HepG2 (cell line): Measurements from ENCODE around the gene PSENEN. TPM values are rescaled to one million over a fixed set of nuclear protein-coding genes. Genes with fewer than 3 reads are reported as not detected.

Experiments
- ATAC-seq: fragments of 200-7000 bp; cut with Tn5 transposase; 3 replicates; pipeline ENCODE4 v1.9.1; 2020; ENCODE audit warnings: mild to moderate bottlenecking, moderate library complexity
- BruUV-seq: library from RNA; stranded (reverse); fragments of 400-500 nt; replicated peaks from 2 replicates; lab custom pipeline; 2021; lab: Mats Ljungman, UMichigan
- CTCF ChIA-PET: fragments of 300-600 bp; formaldehyde crosslinking; extraction: SDS; loops from one replicate; lab custom pipeline; 2021; ENCODE audit warnings: low total read pairs, inconsistent platforms, low intra/inter-chr PET ratio; lab: Yijun Ruan, JAX
- POLR2A ChIA-PET: fragments of 350-600 bp; sonication (Branson Sonifier 250); formaldehyde crosslinking; loops from one replicate; lab custom pipeline; 2020; ENCODE audit warnings: antibody characterized with exemption, inconsistent platforms; lab: Yijun Ruan, JAX
- DNase-seq: peaks from one replicate; pipeline ENCODE4 v3.0.0-alpha.2; 2015; ENCODE audit warnings: low spot score
- FAIRE-seq: peaks from 3 replicates; lab custom pipeline; 2011; peaks lifted over from hg19 to GRCh38; lab: Jason Lieb, UNC
- H2AFZ ChIP-seq: one replicate; pipeline ENCODE4 v1.6.1; 2011; ENCODE audit warnings: low read length, inconsistent platforms
- H3K27ac ChIP-seq: fragments of 300-600 bp; 3 replicates; pipeline ENCODE4 v1.8.0; 2011; ENCODE audit warnings: mixed run types, mild to moderate bottlenecking, mixed read lengths, low read length, inconsistent platforms; ENCODE audit not compliant: insufficient read depth; ENCODE audit errors: extremely low read length
- H3K27me3 ChIP-seq, 2 experiments: fragments of 200-600 bp in 1 of 2; 2 replicates in 1 of 2; 3 replicates in 1 of 2; pipeline versions ENCODE4 v1.6.0 to v1.8.0; 2011; ENCODE audit warnings: low read length in 2 of 2, mild to moderate bottlenecking in 2 of 2, moderate library complexity in 2 of 2, inconsistent platforms in 1 of 2; ENCODE audit not compliant: insufficient read depth in 2 of 2, control insufficient read depth in 1 of 2
- H3K36me3 ChIP-seq, 2 experiments: fragments of 200-600 bp in 1 of 2; replicated peaks in 1 of 2; 2 replicates in 1 of 2; 3 replicates in 1 of 2; pipeline versions ENCODE4 v1.5.1 to v1.8.0; 2011; ENCODE audit warnings: low read length in 2 of 2, inconsistent platforms in 1 of 2; ENCODE audit not compliant: insufficient read depth in 2 of 2, control insufficient read depth in 1 of 2
- H3K4me1 ChIP-seq: 2 replicates; pipeline ENCODE4 v1.5.1; 2012; ENCODE audit warnings: low read length, inconsistent platforms; ENCODE audit not compliant: insufficient read depth
- H3K4me2 ChIP-seq: 2 replicates; pipeline ENCODE4 v1.6.0; 2011; ENCODE audit warnings: low read depth, low read length, inconsistent platforms
- H3K4me3 ChIP-seq, 3 experiments: fragments of 200-600 bp in 1 of 3; sonication (generic), shearing (Covaris generic) in 1 of 3; replicated peaks in 1 of 3; 2 replicates each; pipeline ENCODE4 v1.5.1; 2011 to 2016; ENCODE audit warnings: low read length in 3 of 3, inconsistent platforms in 2 of 3, low read depth in 2 of 3, mild to moderate bottlenecking in 2 of 3, control low read depth in 1 of 3, mixed read lengths in 1 of 3; ENCODE audit not compliant: insufficient read depth in 1 of 3
- H3K79me2 ChIP-seq: one replicate; pipeline ENCODE4 v1.6.1; 2011; ENCODE audit warnings: low read length, inconsistent platforms; ENCODE audit not compliant: insufficient read depth
- H3K9ac ChIP-seq: 2 replicates; pipeline ENCODE4 v1.6.0; 2011; ENCODE audit warnings: mild to moderate bottlenecking, low read depth, low read length, inconsistent platforms; ENCODE audit not compliant: insufficient read depth
- H3K9me3 ChIP-seq: 2 replicates; pipeline ENCODE4 v1.5.1; 2012; ENCODE audit warnings: mild to moderate bottlenecking, low read length
- H4K20me1 ChIP-seq: 2 replicates; pipeline ENCODE4 v1.6.0; 2011; ENCODE audit warnings: inconsistent platforms, mild to moderate bottlenecking, low read length, moderate library complexity; ENCODE audit not compliant: insufficient read depth
- FOXK2 ChIP-seq: fragments of 450-650 bp; IDR thresholded peaks from 2 replicates; pipeline ENCODE4 v1.6.1; 2016
- HNRNPK ChIP-seq: fragments of 200-400 bp; formaldehyde crosslinking; IDR thresholded peaks from 2 replicates; pipeline ENCODE4 v1.6.1; 2018; ENCODE audit warnings: low read length, low read depth, moderate library complexity, mild to moderate bottlenecking; ENCODE audit not compliant: poor library complexity, severe bottlenecking
- HNRNPL ChIP-seq: fragments of 200-400 bp; formaldehyde crosslinking; IDR thresholded peaks from 2 replicates; pipeline ENCODE4 v1.6.1; 2017; ENCODE audit warnings: mild to moderate bottlenecking, low read depth, low read length
- IRX3 ChIP-seq: sonication (generic); formaldehyde crosslinking; IDR thresholded peaks from 2 replicates; pipeline ENCODE4 v1.8.1; 2023; ENCODE audit warnings: mild to moderate bottlenecking, low read depth, missing genetic modification reagents, borderline replicate concordance
- MYNN ChIP-seq: sonication (generic); formaldehyde crosslinking; IDR thresholded peaks from 2 replicates; pipeline ENCODE4 v1.4.0; 2020; ENCODE audit warnings: mild to moderate bottlenecking, low read depth, missing genetic modification reagents
- NBN ChIP-seq: fragments of 450-650 bp; conservative IDR thresholded peaks from 2 replicates; pipeline ENCODE4 v1.6.1; 2017
- REXO4 ChIP-seq: sonication (generic); formaldehyde crosslinking; IDR thresholded peaks from 2 replicates; pipeline ENCODE4 v1.8.0; 2022; ENCODE audit warnings: missing genetic modification reagents, mild to moderate bottlenecking, borderline replicate concordance
- ZFP36L1 ChIP-seq: sonication (generic); formaldehyde crosslinking; IDR thresholded peaks from 2 replicates; pipeline ENCODE4 v1.8.0; 2022; ENCODE audit warnings: mild to moderate bottlenecking, missing genetic modification reagents, moderate library complexity
- ZIK1 ChIP-seq: sonication (generic); formaldehyde crosslinking; IDR thresholded peaks from 2 replicates; pipeline ENCODE4 v1.5.0; 2020; ENCODE audit warnings: mild to moderate bottlenecking, low read depth, missing genetic modification reagents, borderline replicate concordance
- ZNF205 ChIP-seq: IDR thresholded peaks from 2 replicates; pipeline ENCODE4 v1.6.1; 2018; ENCODE audit warnings: missing biosample characterization, missing genetic modification reagents
- ZNF382 ChIP-seq: sonication (generic); formaldehyde crosslinking; IDR thresholded peaks from 2 replicates; pipeline ENCODE4 v1.5.0; 2020; ENCODE audit warnings: missing genetic modification reagents, mild to moderate bottlenecking, borderline replicate concordance
- ZNF441 ChIP-seq: sonication (generic); formaldehyde crosslinking; IDR thresholded peaks from 2 replicates; pipeline ENCODE4 v1.7.0; 2021; ENCODE audit warnings: missing genetic modification reagents, borderline replicate concordance
- ZNF619 ChIP-seq: sonication (generic); formaldehyde crosslinking; IDR thresholded peaks from 2 replicates; pipeline ENCODE4 v1.4.0; 2020; ENCODE audit warnings: mild to moderate bottlenecking, missing genetic modification reagents
- ZNF7 ChIP-seq: IDR thresholded peaks from 2 replicates; pipeline ENCODE4 v1.6.1; 2016; ENCODE audit warnings: missing biosample characterization, missing genetic modification reagents
- ZZZ3 ChIP-seq: sonication (generic); formaldehyde crosslinking; IDR thresholded peaks from 2 replicates; pipeline ENCODE4 v1.4.0; 2020; ENCODE audit warnings: missing genetic modification reagents, mild to moderate bottlenecking, borderline replicate concordance
- WGBS: methylation state at CpG from one replicate; pipeline ENCODE4 v1.1.6; 2017; ENCODE audit warnings: low lambda C conversion rate; 5-methylcytosine and 5-hydroxymethylcytosine counted together
- in situ Hi-C: cut with HindIII; loops from 2 replicates; pipeline ENCODE4 v1.10.0; 2017; ENCODE audit warnings: low pct_unique_long_range_greater_than_20kb; ENCODE audit not compliant: extremely low pct_ligation_motif_present
- intact Hi-C: fragments of 100-400 bp; cut with micrococcal nuclease; formaldehyde crosslinking; loops from one replicate; pipeline ENCODE4 v1.10.0; 2022; ENCODE audit not compliant: unreplicated experiment
- polyA plus RNA-seq, 8 experiments: library from polyadenylated mRNA; depleted of rRNA in 3 of 8; stranded (reverse) in 7 of 8; unstranded in 1 of 8; fragments of >200 nt; fragmentation: Illumina TruSeq in 4 of 8; extraction: Trizol in 4 of 8; gene quantifications; 2 replicates each; pipeline versions ENCODE4 v1.2.1 to v1.2.3, GENCODE V29; 2011 to 2016; ENCODE audit warnings: low read depth in 4 of 8, missing spikeins in 1 of 8, mixed read lengths in 1 of 8; ENCODE audit not compliant: insufficient read depth in 1 of 8
- total RNA-seq, 5 experiments: library from RNA; depleted of rRNA; stranded (reverse); fragments of >200 nt; fragmentation: Illumina TruSeq; extraction: Trizol; gene quantifications; 2 replicates each; pipeline ENCODE4 v1.2.3, GENCODE V29; 2016; ENCODE audit warnings: low read depth in 1 of 5
- TF ChIP-seq, protein P1 (sequence below): sonication (generic); formaldehyde crosslinking; IDR thresholded peaks from one replicate; pipeline ENCODE4 v1.5.1; 2020; ENCODE audit warnings: mild to moderate bottlenecking, missing genetic modification reagents; ENCODE audit errors: not compliant biosample characterization

The PSENEN gene
- total and polyA plus RNA-seq, 2 of the 13 experiments (the other 11 are each of a cell fraction or from before 2014, with no cell fraction given): 16.9 to 34.2 TPM

GRCh38 chr19:35748106-35749020 is 2.9 kb downstream of the PSENEN start, which contains the start of gene LIN37:
Gene LIN37, plus strand, starts transcription at chr19:35748576. Its CDS starts 149 bp downstream, at chr19:35748725.
- Histone ChIP-seq H2AFZ (peak within 1 kb of the TSS; percentile 76), H3K4me2 (peak within 1 kb of the TSS; percentile 90), H3K4me3 (peak within 1 kb of the TSS; percentile 89 to 100 (median 89)), H3K4me1 (peaks cover 41% of the 10 kb centered on the region), H3K9ac (peak within 1 kb of the TSS; percentile 97), H3K27ac (peak within 1 kb of the TSS; percentile 68), H3K27me3 (no peaks in the 10 kb centered on the region; a peak in 1 of 5 replicates), H3K9me3 (no peaks in the 10 kb centered on the region), H4K20me1 (no peaks in the 10 kb centered on the region), H3K79me2 (peaks cover 20% of the 10 kb centered on the region), H3K36me3 (peaks cover 3 to 10% of the 10 kb centered on the region in 2 experiments; a peak in 3 of 5 replicates)
- ChIA-PET CTCF (no interaction called here), POLR2A (interaction anchor here (0.7 to 1.8 kb wide), 19 partner anchors 8 to 742 kb away, joined by 3 to 19 read pairs (median 5); partner anchors contain the start of genes COX6B1, HSPB6 and PRODH2)
- in situ Hi-C loops (no loop called here), intact Hi-C loops (loop anchor here (10.0 kb wide), 1 partner anchor 54 kb away; no protein-coding TSS in a partner anchor)
- FAIRE-seq: peak; percentile 99
- DNase-seq: peak; percentile 99
- 1% methylated on average over 32 of the region's 45 CpGs for WGBS
- ATAC-seq: peak; percentile 91
- BruUV-seq: TSS peak; percentile 77
- TF ChIP-seq HNRNPK: no peak
- TF ChIP-seq ZIK1 (CRISPR knock-in tag): no peak
- TF ChIP-seq ZNF382 (CRISPR knock-in tag): no peak
- no peak for TF ChIP-seq IRX3
- no peak for TF ChIP-seq REXO4
- TF ChIP-seq FOXK2: peak; percentile 86
- TF ChIP-seq NBN: no peak
- TF ChIP-seq ZNF205 (CRISPR knock-in tag): 0 out of 2 replicates have a peak, but pooled peaks have one; percentile 38
- TF ChIP-seq ZNF619 (CRISPR knock-in tag): no peak
- no peak for TF ChIP-seq ZFP36L1
- TF ChIP-seq, protein P1, sequence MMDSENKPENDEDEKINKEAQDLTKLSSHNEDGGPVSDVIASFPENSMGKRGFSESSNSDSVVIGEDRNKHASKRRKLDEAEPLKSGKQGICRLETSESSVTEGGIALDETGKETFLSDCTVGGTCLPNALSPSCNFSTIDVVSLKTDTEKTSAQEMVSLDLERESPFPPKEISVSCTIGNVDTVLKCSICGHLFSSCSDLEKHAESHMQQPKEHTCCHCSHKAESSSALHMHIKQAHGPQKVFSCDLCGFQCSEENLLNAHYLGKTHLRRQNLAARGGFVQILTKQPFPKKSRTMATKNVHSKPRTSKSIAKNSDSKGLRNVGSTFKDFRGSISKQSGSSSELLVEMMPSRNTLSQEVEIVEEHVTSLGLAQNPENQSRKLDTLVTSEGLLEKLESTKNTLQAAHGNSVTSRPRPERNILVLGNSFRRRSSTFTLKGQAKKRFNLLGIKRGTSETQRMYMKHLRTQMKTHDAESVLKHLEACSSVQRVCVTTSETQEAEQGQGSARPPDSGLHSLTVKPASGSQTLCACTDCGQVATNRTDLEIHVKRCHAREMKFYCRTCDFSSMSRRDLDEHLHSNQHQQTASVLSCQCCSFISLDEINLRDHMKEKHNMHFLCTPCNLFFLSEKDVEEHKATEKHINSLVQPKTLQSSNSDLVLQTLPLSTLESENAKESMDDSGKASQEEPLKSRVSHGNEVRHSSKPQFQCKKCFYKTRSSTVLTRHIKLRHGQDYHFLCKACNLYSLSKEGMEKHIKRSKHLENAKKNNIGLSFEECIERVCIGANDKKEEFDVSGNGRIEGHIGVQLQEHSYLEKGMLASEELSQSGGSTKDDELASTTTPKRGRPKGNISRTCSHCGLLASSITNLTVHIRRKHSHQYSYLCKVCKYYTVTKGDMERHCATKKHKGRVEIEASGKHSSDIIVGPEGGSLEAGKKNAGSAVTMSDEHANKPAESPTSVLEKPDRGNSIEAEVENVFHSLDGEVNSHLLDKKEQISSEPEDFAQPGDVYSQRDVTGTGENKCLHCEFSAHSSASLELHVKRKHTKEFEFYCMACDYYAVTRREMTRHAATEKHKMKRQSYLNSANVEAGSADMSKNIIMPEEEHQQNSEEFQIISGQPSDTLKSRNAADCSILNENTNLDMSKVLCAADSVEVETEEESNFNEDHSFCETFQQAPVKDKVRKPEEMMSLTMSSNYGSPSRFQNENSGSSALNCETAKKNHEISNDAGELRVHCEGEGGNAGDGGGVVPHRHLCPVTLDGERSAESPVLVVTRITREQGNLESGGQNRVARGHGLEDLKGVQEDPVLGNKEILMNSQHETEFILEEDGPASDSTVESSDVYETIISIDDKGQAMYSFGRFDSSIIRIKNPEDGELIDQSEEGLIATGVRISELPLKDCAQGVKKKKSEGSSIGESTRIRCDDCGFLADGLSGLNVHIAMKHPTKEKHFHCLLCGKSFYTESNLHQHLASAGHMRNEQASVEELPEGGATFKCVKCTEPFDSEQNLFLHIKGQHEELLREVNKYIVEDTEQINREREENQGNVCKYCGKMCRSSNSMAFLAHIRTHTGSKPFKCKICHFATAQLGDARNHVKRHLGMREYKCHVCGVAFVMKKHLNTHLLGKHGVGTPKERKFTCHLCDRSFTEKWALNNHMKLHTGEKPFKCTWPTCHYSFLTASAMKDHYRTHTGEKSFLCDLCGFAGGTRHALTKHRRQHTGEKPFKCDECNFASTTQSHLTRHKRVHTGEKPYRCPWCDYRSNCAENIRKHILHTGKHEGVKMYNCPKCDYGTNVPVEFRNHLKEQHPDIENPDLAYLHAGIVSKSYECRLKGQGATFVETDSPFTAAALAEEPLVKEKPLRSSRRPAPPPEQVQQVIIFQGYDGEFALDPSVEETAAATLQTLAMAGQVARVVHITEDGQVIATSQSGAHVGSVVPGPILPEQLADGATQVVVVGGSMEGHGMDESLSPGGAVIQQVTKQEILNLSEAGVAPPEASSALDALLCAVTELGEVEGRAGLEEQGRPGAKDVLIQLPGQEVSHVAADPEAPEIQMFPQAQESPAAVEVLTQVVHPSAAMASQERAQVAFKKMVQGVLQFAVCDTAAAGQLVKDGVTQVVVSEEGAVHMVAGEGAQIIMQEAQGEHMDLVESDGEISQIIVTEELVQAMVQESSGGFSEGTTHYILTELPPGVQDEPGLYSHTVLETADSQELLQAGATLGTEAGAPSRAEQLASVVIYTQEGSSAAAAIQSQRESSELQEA (CRISPR knock-in tag): no peak
- peak; percentile 73; the same call in 1 of the 2 replicates for TF ChIP-seq ZZZ3 (CRISPR knock-in tag)
- TF ChIP-seq MYNN (CRISPR knock-in tag): 0 out of 2 replicates have a peak, but pooled peaks have one; percentile 34
- TF ChIP-seq HNRNPL: no peak
- no peak for TF ChIP-seq ZNF441 (CRISPR knock-in tag)
- TF ChIP-seq ZNF7 (CRISPR knock-in tag): no peak
